IMR-90 (cell line): ENCODE measurements around the gene MREG. TPM values are rescaled to one million over a fixed set of nuclear protein-coding genes. Genes with fewer than 3 reads are reported as not detected.
"Not testable (repeated sequence)": the region's sequence is repeated elsewhere in the genome, so short reads cannot be mapped to it uniquely, and the experiment has no call there.

ENCODE experiments used
- ATAC-seq: fragments of 200-7000 bp; cut with Tn5 transposase; 2 replicates; pipeline ENCODE4 v1.9.1; 2020; ENCODE audit warnings: low read depth, mild to moderate bottlenecking, moderate library complexity
- BruUV-seq: library from RNA; stranded (reverse); fragments of 400-500 nt; replicated peaks from 2 replicates; lab custom pipeline; 2021; lab: Mats Ljungman, UMichigan
- CTCF ChIA-PET: fragments of 300-600 bp; formaldehyde crosslinking; extraction: SDS; loops from one replicate; lab custom pipeline; 2021; ENCODE audit warnings: antibody characterized with exemption; lab: Yijun Ruan, JAX
- POLR2A ChIA-PET: fragments of 300-600 bp; sonication (Branson Sonifier 250); formaldehyde crosslinking; loops from one replicate; lab custom pipeline; 2022; ENCODE audit warnings: antibody characterized with exemption; ENCODE audit not compliant: unreplicated experiment; lab: Charles Lee
- DNase-seq: peaks from one replicate; pipeline ENCODE4 v3.0.0; 2013
- H2AFZ ChIP-seq: replicated peaks from 2 replicates; pipeline ENCODE3; 2013; ENCODE audit warnings: low read length, mild to moderate bottlenecking; ENCODE audit not compliant: poor library complexity
- H2AK5ac ChIP-seq: 2 replicates; pipeline ENCODE4 v1.6.1; 2013; ENCODE audit warnings: low read depth, low read length, inconsistent platforms
- H2AK9ac ChIP-seq: replicated peaks from 2 replicates; pipeline ENCODE3; 2013; ENCODE audit warnings: mild to moderate bottlenecking, low read depth, low read length, moderate library complexity; ENCODE audit not compliant: poor library complexity
- H2BK120ac ChIP-seq: 2 replicates; pipeline ENCODE4 v1.6.1; 2013; ENCODE audit warnings: low read depth, low read length, inconsistent platforms
- H2BK15ac ChIP-seq: 3 replicates; pipeline ENCODE4 v1.6.1; 2013; ENCODE audit warnings: low read depth, low read length, inconsistent platforms
- H2BK20ac ChIP-seq: 2 replicates; pipeline ENCODE4 v1.6.1; 2013; ENCODE audit warnings: low read depth, mild to moderate bottlenecking, inconsistent platforms, low read length, moderate library complexity
- H2BK5ac ChIP-seq: 2 replicates; pipeline ENCODE4 v1.6.1; 2013; ENCODE audit warnings: mild to moderate bottlenecking, low read depth, low read length, inconsistent platforms; ENCODE audit not compliant: poor library complexity, severe bottlenecking
- H3K14ac ChIP-seq: replicated peaks from 2 replicates; pipeline ENCODE4 v1.6.1; 2013; ENCODE audit warnings: low read depth, low read length, inconsistent platforms
- H3K18ac ChIP-seq: 2 replicates; pipeline ENCODE4 v1.6.1; 2013; ENCODE audit warnings: low read depth, low read length, control low read depth
- H3K23ac ChIP-seq: 2 replicates; pipeline ENCODE4 v1.6.1; 2013; ENCODE audit warnings: low read depth, low read length, inconsistent platforms
- H3K27ac ChIP-seq: 2 replicates; pipeline ENCODE4 v1.5.1; 2013; ENCODE audit warnings: mild to moderate bottlenecking, control low read depth, low read length; ENCODE audit not compliant: insufficient read depth
- H3K27me3 ChIP-seq: 2 replicates; pipeline ENCODE4 v1.6.1; 2013; ENCODE audit warnings: low read length; ENCODE audit not compliant: control insufficient read depth, insufficient read depth
- H3K36me3 ChIP-seq: 2 replicates; pipeline ENCODE4 v1.6.1; 2013; ENCODE audit warnings: low read length, mixed read lengths; ENCODE audit not compliant: control insufficient read depth, insufficient read depth
- H3K4ac ChIP-seq: 2 replicates; pipeline ENCODE4 v1.6.1; 2013; ENCODE audit warnings: low read depth, low read length, inconsistent platforms
- H3K4me1 ChIP-seq: 2 replicates; pipeline ENCODE4 v1.6.1; 2013; ENCODE audit warnings: low read length, mixed read lengths; ENCODE audit not compliant: control insufficient read depth, insufficient read depth
- H3K4me2 ChIP-seq: 2 replicates; pipeline ENCODE4 v1.6.1; 2013; ENCODE audit warnings: low read depth, mild to moderate bottlenecking, control low read depth, low read length, moderate library complexity
- H3K4me3 ChIP-seq: 2 replicates; pipeline ENCODE4 v1.5.1; 2013; ENCODE audit warnings: low read depth, mild to moderate bottlenecking, control low read depth, low read length, moderate library complexity; ENCODE audit not compliant: insufficient read depth
- H3K56ac ChIP-seq: 2 replicates; pipeline ENCODE4 v1.6.1; 2013; ENCODE audit warnings: low read length, inconsistent platforms; ENCODE audit not compliant: insufficient read depth; ENCODE audit errors: extremely low read depth
- H3K79me1 ChIP-seq, 2 experiments: 2 replicates each; pipeline ENCODE4 v1.6.1; 2013; ENCODE audit warnings: low read length in 2 of 2, inconsistent platforms in 1 of 2, low read depth in 1 of 2
- H3K9ac ChIP-seq: 2 replicates; pipeline ENCODE4 v1.6.1; 2013; ENCODE audit warnings: low read depth, low read length, control low read depth
- H3K9me1 ChIP-seq: 2 replicates; pipeline ENCODE4 v1.6.1; 2013; ENCODE audit warnings: low read length, inconsistent platforms; ENCODE audit not compliant: insufficient read depth
- H3K9me3 ChIP-seq: 2 replicates; pipeline ENCODE4 v1.6.1; 2013; ENCODE audit warnings: low read length; ENCODE audit not compliant: control insufficient read depth, insufficient read depth
- H4K20me1 ChIP-seq: 2 replicates; pipeline ENCODE4 v1.6.1; 2013; ENCODE audit warnings: low read length, inconsistent platforms; ENCODE audit not compliant: insufficient read depth
- H4K5ac ChIP-seq: 2 replicates; pipeline ENCODE4 v1.6.1; 2013; ENCODE audit warnings: mild to moderate bottlenecking, low read depth, low read length, control low read depth
- H4K8ac ChIP-seq, 2 experiments: 2 replicates each; pipeline ENCODE4 v1.6.1; 2013; ENCODE audit warnings: low read depth in 2 of 2, low read length in 2 of 2, control low read depth in 1 of 2, inconsistent platforms in 1 of 2
- H4K91ac ChIP-seq: 2 replicates; pipeline ENCODE4 v1.6.1; 2013; ENCODE audit warnings: low read depth, low read length, inconsistent platforms; ENCODE audit not compliant: insufficient read depth
- MAZ ChIP-seq: IDR thresholded peaks from 2 replicates; pipeline ENCODE4 v1.6.1; 2012; ENCODE audit warnings: low read depth, mild to moderate bottlenecking, low read length, improper control_type of control experiment, moderate library complexity, borderline replicate concordance
- NFE2L2 ChIP-seq: fragments of 150-350 bp; IDR thresholded peaks from 2 replicates; pipeline ENCODE4 v1.6.1; 2016; ENCODE audit warnings: low read depth, mild to moderate bottlenecking, low read length
- RCOR1 ChIP-seq: IDR thresholded peaks from 2 replicates; pipeline ENCODE4 v1.6.1; 2012; ENCODE audit warnings: mild to moderate bottlenecking, low read length, improper control_type of control experiment; ENCODE audit not compliant: insufficient replicate concordance
- WGBS, 2 experiments: methylation state at CpG; one replicate each; pipeline versions ENCODE4 v1.1.5 to v1.1.7; 2013; ENCODE audit warnings: missing lambda C conversion rate in 2 of 2; ENCODE audit not compliant: insufficient read length in 1 of 2; ENCODE audit errors: extremely low coverage in 2 of 2; 5-methylcytosine and 5-hydroxymethylcytosine counted together
- dilution Hi-C: fragments of 300-500 bp; cut with HindIII; formaldehyde crosslinking; loops from one replicate; pipeline ENCODE4 v1.14.3; 2018; ENCODE audit warnings: low sequenced_read_pairs; ENCODE audit not compliant: unreplicated experiment
- in situ Hi-C: fragments of 300-500 bp; cut with MboI; formaldehyde crosslinking; loops from 3 replicates; pipeline ENCODE4 v1.14.3; 2019; ENCODE audit warnings: low sequenced_read_pairs, inconsistent platforms, mixed read lengths
- intact Hi-C: fragments of 100-400 bp; cut with micrococcal nuclease; formaldehyde crosslinking; loops from 2 replicates; pipeline ENCODE4 v1.10.0; 2022
- polyA plus RNA-seq, 3 experiments: library from polyadenylated mRNA; depleted of rRNA; stranded (reverse); fragments of >200 nt; gene quantifications; 2 replicates each; pipeline ENCODE4 v1.2.3, GENCODE V29; 2012; ENCODE audit warnings: low replicate concordance in 1 of 3
- total RNA-seq: library from RNA; depleted of rRNA; stranded (reverse); fragments of >200 nt; gene quantifications from 2 replicates; pipeline ENCODE4 v1.2.3, GENCODE V29; 2012
- TF ChIP-seq, protein P1 (sequence below): fragments of 150-350 bp; IDR thresholded peaks from 2 replicates; pipeline ENCODE4 v1.6.1; 2017; ENCODE audit warnings: mild to moderate bottlenecking, antibody characterized with exemption, low read length, low read depth

The MREG gene
- total and polyA plus RNA-seq, 2 of the 4 experiments (the other 2 are of a cell fraction), result 1.0 to 1.8 TPM

DNA sequence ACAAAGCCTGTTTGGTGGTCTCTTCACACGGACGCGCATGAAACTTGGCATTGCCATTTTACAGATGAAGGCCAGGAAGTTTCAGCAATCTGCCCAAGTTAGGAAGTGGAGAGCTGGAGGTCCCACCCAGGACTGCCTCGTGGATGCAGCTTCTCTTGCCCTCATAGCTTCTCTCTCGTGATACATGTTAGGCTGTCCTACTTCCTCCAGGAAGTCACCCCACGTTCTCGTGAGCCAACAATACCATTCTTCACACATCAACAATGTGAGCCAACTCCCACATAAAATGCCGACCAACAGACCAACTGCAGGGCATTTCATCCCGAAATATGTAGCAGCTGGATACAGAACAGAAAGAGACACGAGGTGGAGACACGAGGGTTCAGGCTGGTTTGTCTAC, 85.3 kb downstream of the MREG start:
- no peak overlapping the region for H2BK5ac ChIP-seq
- H3K4me3 ChIP-seq, result no peak overlapping the region
- H3K4me1 ChIP-seq, result peaks cover 8% of the 10 kb centered on the region
- WGBS, 2 experiments, result 84% methylated on average over 5 of the region's 11 CpGs; no CpG with 5 or more reads in 1 of the 2 experiments
- H3K18ac ChIP-seq, result no peak overlapping the region
- no peak overlapping the region for H4K5ac ChIP-seq
- dilution Hi-C loops, result no loop called here
- in situ Hi-C loops, result loop anchor here (25.0 kb wide), 1 partner anchor 1116 kb away; the partner anchor contains the start of gene BARD1
- ChIA-PET CTCF (no interaction called here), POLR2A (no interaction called here)
- H2AFZ ChIP-seq, result no peak overlapping the region
- no peak overlapping the region for H2AK5ac ChIP-seq
- H3K4me2 ChIP-seq, result no peak overlapping the region
- H3K27ac ChIP-seq, result no peak overlapping the region
- TF ChIP-seq RCOR1, result no peak
- TF ChIP-seq, protein P1, sequence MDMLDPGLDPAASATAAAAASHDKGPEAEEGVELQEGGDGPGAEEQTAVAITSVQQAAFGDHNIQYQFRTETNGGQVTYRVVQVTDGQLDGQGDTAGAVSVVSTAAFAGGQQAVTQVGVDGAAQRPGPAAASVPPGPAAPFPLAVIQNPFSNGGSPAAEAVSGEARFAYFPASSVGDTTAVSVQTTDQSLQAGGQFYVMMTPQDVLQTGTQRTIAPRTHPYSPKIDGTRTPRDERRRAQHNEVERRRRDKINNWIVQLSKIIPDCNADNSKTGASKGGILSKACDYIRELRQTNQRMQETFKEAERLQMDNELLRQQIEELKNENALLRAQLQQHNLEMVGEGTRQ, result no peak
- no peak for TF ChIP-seq MAZ
- no peak for TF ChIP-seq NFE2L2
- no peak overlapping the region for H3K23ac ChIP-seq
- H4K91ac ChIP-seq, result no peak overlapping the region
- no peaks in the 10 kb centered on the region for H3K27me3 ChIP-seq
- H3K56ac ChIP-seq, result no peak overlapping the region
- no peak overlapping the region for H2BK20ac ChIP-seq
- H3K14ac ChIP-seq, result peak overlapping the region; percentile 15; the same call in 1 of the 2 replicates
- no peaks in the 10 kb centered on the region for H3K36me3 ChIP-seq
- no peak overlapping the region for H2BK120ac ChIP-seq
- no peak for ATAC-seq
- H2AK9ac ChIP-seq, result no peak overlapping the region
- DNase-seq, result no peak
- no peaks in the 10 kb centered on the region for H3K79me1 ChIP-seq
- no peaks in the 10 kb centered on the region for H3K9me3 ChIP-seq
- intact Hi-C loops, result no loop called here
- no peaks in the 10 kb centered on the region for H4K20me1 ChIP-seq
- no peak overlapping the region for H2BK15ac ChIP-seq
- H4K8ac ChIP-seq, result no peak overlapping the region
- H3K9me1 ChIP-seq, result peaks cover 5% of the 10 kb centered on the region; the same call in 1 of the 2 replicates
- H3K9ac ChIP-seq, result no peak overlapping the region
- no peak overlapping the region; the same call in 1 of the 2 replicates for H3K4ac ChIP-seq
- no TSS peak for BruUV-seq

DNA sequence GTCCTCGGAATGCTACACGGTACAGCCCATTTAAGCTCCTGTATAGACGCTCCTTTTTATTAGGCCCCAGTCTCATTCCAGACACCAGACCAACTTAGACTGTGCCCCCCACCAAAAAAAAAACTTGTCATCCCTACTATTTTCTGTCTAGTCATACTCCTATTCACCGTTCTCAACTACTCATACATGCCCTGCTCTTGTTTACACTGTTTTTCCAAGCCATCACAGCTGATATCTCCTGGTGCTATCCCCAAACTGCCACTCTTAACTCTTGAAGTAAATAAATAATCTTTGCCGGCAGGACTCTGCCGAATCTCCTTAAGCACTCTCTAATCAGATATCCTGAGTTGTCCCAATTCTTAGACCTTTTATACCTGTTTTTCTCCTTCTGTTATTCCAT, 86.4 kb downstream of the MREG start:
- H4K91ac ChIP-seq, H3K56ac ChIP-seq, H2BK5ac ChIP-seq, H2BK120ac ChIP-seq, H2AK9ac ChIP-seq, H4K5ac ChIP-seq, H3K4me1 ChIP-seq, H3K23ac ChIP-seq, H2BK15ac ChIP-seq, H2AFZ ChIP-seq, H3K9ac ChIP-seq, H3K4me2 ChIP-seq, BruUV-seq, H3K18ac ChIP-seq, H3K79me1 ChIP-seq, H3K4ac ChIP-seq, H3K27me3 ChIP-seq, H3K4me3 ChIP-seq, intact Hi-C loops, H3K27ac ChIP-seq, H2AK5ac ChIP-seq, POLR2A ChIA-PET, H4K8ac ChIP-seq, dilution Hi-C loops, CTCF ChIA-PET, H3K9me3 ChIP-seq, H4K20me1 ChIP-seq, H3K9me1 ChIP-seq, H2BK20ac ChIP-seq, H3K36me3 ChIP-seq, H3K14ac ChIP-seq, DNase-seq, ATAC-seq: not testable (repeated sequence)
- no CpG with 5 or more reads among the region's 6 CpGs for WGBS, 2 experiments
- in situ Hi-C loops, result loop anchor here (25.0 kb wide), 1 partner anchor 1115 kb away; the partner anchor contains the start of gene BARD1
